Mucosa of gallbladder (tissue), 1 donor: ENCODE measurements around the gene DST. TPM values are rescaled to one million over a fixed set of nuclear protein-coding genes. Genes with fewer than 3 reads are reported as not detected.

Experiments used
- DNase-seq: peaks from one replicate; pipeline ENCODE4 v3.0.0-alpha.2; 2020; ENCODE audit warnings: low spot score
- total RNA-seq: library from RNA; stranded (reverse); gene quantifications from one replicate; pipeline ENCODE4 v1.2.1, GENCODE V29; 2021
- donor health status: DM: no; HTN: no; CAD: no.

Gene DST
- total RNA-seq, 1 donor from 2014 or later = 236 TPM

GRCh38 chr6:56624046-56624727 lies 18.5 kb downstream of the DST start:
- DNase-seq = no peak

GRCh38 chr6:56620229-56620868 lies 22.3 kb downstream of the DST start:
- DNase-seq = no peak

- no peak for DNase-seq
Observed at GRCh38 chr6:56618050-56618449, 24.6 kb downstream of the DST start.

GRCh38 chr6:56616967-56617366 lies 25.7 kb downstream of the DST start:
- DNase-seq = no peak

GRCh38 chr6:56613247-56613851 lies 29.3 kb downstream of the DST start:
- DNase-seq = no peak

GRCh38 chr6:56608332-56608731 lies 34.4 kb downstream of the DST start:
- no peak for DNase-seq

- no peak for DNase-seq
Observed at GRCh38 chr6:56607111-56607752, 35.5 kb downstream of the DST start.

- DNase-seq = no peak
Observed at GRCh38 chr6:56605435-56605834, 37.3 kb downstream of the DST start.

GRCh38 chr6:56604186-56604585 lies 38.5 kb downstream of the DST start:
- DNase-seq = no peak

- no peak for DNase-seq
Observed at GRCh38 chr6:56601390-56601789, 41.3 kb downstream of the DST start.

GRCh38 chr6:56595490-56596122 lies 47.1 kb downstream of the DST start:
- no peak for DNase-seq

- no peak for DNase-seq
Observed at GRCh38 chr6:56594699-56595098, 48.0 kb downstream of the DST start.

GRCh38 chr6:56593801-56594318 lies 48.8 kb downstream of the DST start:
- DNase-seq = no peak

- DNase-seq = no peak
Observed at GRCh38 chr6:56582236-56582635, 60.5 kb downstream of the DST start.

GRCh38 chr6:56581296-56581925 lies 61.3 kb downstream of the DST start:
- DNase-seq = no peak

GRCh38 chr6:56580271-56580670 lies 62.4 kb downstream of the DST start:
- DNase-seq = no peak

- no peak for DNase-seq
Observed at GRCh38 chr6:56579155-56579851, 63.4 kb downstream of the DST start.

- DNase-seq = no peak
Observed at GRCh38 chr6:56575736-56576135, 67.0 kb downstream of the DST start.

- DNase-seq = no peak
Observed at GRCh38 chr6:56574292-56574691, 68.4 kb downstream of the DST start.

GRCh38 chr6:56573624-56574023 lies 69.1 kb downstream of the DST start:
- no peak for DNase-seq
